ENCODE measurements around the gene BIVM.
A peak's percentile ranks its signal among the peaks of the same experiment; 100 is the strongest.
"Not testable (repeated sequence)": the region's sequence is repeated elsewhere in the genome, so short reads cannot be mapped to it uniquely, and the experiment has no call there.

Gene BIVM, protein sequence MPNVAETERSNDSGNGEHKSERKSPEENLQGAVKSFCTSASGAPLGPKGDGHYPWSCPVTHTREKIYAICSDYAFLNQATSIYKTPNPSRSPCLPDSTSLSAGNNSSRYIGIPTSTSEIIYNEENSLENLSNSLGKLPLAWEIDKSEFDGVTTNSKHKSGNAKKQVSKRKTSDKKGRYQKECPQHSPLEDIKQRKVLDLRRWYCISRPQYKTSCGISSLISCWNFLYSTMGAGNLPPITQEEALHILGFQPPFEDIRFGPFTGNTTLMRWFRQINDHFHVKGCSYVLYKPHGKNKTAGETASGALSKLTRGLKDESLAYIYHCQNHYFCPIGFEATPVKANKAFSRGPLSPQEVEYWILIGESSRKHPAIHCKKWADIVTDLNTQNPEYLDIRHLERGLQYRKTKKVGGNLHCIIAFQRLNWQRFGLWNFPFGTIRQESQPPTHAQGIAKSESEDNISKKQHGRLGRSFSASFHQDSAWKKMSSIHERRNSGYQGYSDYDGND

GRCh38 chr13:102798581-102799425, at the start of gene BIVM, which contains the start of gene POGLUT2:
BIVM (plus strand) TSS chr13:102799119; CDS start chr13:102807268, 8,149 bp downstream.
POGLUT2 (minus strand) TSS chr13:102798976; CDS start chr13:102798670, 306 bp downstream.
- peak; percentile 71 to 76 for DNase-seq

GRCh38 chr13:102751886-102752285, 47.0 kb upstream of the BIVM start:
- DNase-seq: no peak

DNA sequence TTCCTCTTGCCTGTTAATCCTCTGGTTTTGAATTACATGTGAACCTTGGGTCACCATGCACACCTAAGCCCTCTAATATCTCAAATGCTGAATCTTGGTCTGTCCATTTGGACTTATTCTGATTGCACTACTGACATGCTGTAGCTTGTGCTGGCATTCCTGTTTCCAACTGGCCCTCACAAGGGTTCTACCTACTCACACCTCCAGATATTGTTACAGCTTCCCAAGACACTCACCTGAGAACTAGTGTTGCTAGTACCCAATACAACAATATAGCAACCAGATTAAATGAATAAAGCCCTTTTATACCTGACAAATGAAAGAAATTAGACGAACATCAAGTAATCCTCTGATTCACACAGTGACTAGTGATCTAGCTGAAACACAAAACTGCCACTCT, 41.9 kb upstream of the BIVM start:
- no peak for DNase-seq

DNA sequence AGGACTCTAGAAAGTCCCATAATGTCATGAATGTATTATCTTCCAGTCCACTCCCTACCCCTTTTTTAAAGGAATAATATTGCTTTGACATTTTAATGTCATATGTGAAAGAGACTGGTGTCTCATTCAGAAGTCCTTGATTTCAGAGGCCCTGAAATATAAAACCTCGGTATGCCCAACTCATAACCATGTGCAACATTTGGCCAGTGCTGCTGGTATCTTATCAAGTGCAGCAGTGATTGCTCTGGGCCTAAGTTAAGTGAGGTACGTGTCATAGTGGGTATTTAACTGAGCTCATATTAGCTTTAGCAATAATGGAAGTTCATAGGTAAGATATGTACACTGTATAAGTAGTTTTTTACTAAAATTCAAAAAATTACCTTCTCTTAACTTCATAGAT, 40.1 kb upstream of the BIVM start:
- DNase-seq: no peak

- no peak for DNase-seq
Measured at GRCh38 chr13:102761071-102761470, 37.8 kb upstream of the BIVM start.

DNA sequence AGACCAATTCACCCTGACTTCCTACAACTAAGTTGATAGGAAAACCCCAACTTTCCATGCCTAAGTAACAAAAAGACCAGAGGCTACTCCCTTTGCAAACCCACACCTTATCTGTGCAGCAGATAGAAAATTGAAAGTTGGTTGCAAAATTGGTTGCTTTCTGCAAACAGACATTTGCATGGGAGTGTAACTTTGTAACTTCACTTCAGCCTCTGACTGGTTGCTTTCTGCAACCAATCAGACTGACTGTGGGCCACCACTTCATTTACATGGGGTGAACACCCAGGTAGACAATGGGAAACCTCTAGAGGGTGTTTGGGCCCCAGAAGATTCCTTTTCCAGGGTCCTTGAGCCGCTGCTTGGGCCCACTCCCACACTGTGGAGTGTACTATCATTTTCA, 35.2 kb upstream of the BIVM start:
- DNase-seq: no peak

DNA sequence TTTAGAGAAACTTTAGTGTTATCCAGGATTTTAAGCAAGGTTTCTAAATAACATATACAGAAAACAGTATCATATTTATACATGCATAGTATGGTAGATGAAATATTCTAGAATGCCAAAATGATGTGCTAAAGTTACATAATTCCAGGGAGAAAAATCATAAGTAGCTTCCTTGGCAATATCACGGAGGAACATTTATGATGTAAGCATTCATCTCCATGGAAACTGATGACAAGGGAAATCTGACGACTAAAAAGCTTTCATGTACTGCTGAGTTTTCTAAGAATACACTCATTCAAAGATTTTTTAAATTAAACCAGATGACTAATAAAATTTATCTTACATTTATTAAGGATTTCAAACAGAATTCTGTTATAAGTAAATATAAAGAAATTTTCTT, 30.0 kb upstream of the BIVM start:
- DNase-seq: no peak

- DNase-seq: no peak
Measured at GRCh38 chr13:102769679-102770078, 29.2 kb upstream of the BIVM start.

- DNase-seq: no peak
Measured at GRCh38 chr13:102770435-102770834, 28.5 kb upstream of the BIVM start.

DNA sequence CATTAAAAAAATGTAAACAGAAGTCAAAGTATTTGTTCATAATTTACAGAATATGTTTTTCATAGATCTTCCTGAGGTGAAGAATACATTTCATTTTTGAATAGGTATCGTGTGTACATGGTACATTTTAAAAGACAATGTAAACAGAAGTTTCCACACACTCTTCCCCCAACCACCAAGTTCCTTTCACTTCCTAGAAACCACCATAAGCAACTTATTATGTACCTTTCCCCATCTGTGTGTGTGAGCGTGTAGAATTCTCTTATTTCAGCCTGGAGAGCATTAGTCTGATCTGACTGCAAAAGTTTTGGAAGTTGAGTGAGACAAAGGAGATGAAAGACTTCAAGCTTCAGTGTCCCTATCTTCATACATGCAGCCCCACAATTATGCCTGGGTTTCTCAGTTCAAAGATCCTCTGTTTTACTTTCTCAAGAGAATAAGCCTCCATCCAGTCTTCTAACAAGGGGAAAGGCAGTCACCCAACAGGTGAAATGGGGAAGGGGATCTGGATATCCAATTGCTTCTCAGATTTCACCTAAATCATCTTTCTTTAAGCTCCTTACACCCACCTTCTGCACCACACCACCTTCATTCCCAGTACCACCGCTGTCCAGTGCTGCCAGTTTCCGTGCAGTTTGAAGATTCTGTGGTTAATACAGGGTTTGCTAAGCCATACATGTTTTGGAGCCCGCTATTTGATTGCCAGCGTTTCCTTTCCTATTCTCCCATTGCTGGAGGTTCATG, 27.4 kb upstream of the BIVM start:
- no peak for DNase-seq

GRCh38 chr13:102772042-102772425, 26.9 kb upstream of the BIVM start:
- DNase-seq: no peak

GRCh38 chr13:102773441-102774213, 25.3 kb upstream of the BIVM start, which contains the start of gene TEX30:
TEX30 (minus strand) TSS chr13:102773786; CDS start chr13:102770026, 3,760 bp downstream.
- DNase-seq: peak; percentile 90 to 91

- DNase-seq: no peak
Measured at GRCh38 chr13:102774214-102774568, 24.7 kb upstream of the BIVM start.

GRCh38 chr13:102774591-102775520, 24.1 kb upstream of the BIVM start:
- no peak for DNase-seq

DNA sequence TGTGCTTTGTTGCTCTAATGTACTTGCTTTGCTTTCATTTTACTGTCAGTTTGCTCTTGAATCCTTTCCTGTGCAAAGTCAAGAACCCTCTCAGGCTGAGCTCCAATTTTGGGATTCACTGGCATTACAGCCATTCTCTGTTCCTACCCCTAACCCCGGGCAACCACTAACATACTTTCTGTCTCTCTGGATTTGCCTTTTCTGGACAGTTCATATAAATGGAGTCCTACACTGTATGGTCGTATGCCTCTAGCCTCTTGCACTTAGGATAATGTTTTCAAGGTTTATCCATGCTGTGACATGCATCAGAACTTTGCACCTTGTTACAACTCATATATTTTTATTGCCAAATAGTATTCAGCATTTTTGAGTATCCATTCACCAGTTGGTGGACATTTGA, 22.6 kb upstream of the BIVM start:
- DNase-seq: no peak

- no peak for DNase-seq
Measured at GRCh38 chr13:102777736-102778135, 21.2 kb upstream of the BIVM start.

- DNase-seq: peak in 1 of 2 donors; percentile 47
Measured at GRCh38 chr13:102779436-102780159, 19.3 kb upstream of the BIVM start.

GRCh38 chr13:102780656-102781055, 18.3 kb upstream of the BIVM start:
- not testable (repeated sequence) for DNase-seq

DNA sequence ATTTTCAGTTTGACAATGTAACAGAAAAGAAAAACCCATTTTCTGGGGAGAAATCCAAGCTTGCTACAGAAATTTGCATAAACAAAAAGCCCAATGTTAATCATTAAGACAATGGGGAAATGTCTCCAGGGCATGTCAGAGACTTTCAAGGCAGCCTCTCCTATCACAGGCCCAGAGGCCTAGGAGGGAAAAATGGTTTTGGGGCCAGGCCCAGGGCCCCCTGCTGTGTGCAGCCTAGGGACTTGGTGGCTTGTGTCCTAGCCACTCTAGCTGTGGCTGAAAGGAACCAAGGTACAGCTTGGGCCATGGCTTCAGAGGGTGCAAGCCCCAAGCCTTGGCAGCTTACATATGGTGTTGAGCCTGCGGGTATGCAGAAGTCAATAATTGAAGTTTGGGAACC, 17.3 kb upstream of the BIVM start:
- DNase-seq: no peak

DNA sequence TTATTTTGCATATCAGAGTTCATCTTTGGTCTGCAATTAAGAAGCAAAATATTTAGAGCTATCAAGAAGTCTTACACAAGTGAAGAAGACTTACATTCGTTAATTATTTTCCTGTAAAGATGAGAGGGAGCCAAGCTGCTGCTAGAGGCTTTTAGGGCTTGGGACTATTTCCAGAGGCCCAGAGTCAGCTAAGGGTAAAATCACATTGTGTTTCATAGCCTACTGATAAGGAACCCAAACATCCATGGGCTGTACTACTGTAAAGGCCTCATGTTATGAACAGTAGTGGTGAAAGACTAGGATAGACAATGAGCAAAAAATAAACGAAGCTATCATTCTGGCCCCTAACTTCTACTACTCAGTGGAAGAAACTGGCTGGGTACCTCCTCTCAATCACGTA, 14.4 kb upstream of the BIVM start:
- no peak for DNase-seq
